Mesenchymal stem cell (in vitro differentiated cells and primary cell): Measurements from ENCODE around the gene RHBDF2.
"Not testable (repeated sequence)": the region's sequence is repeated elsewhere in the genome, so short reads cannot be mapped to it uniquely, and the experiment has no call there.

Experiments used
- DNase-seq: peaks from one replicate; pipeline ENCODE4 v3.0.0-alpha.2; 2013
- H2AFZ ChIP-seq: one replicate; pipeline ENCODE4 v1.6.1; 2013; ENCODE audit warnings: low read depth, mild to moderate bottlenecking, control low read depth, inconsistent platforms, low read length, moderate library complexity
- H2AK5ac ChIP-seq: 2 replicates; pipeline ENCODE4 v1.6.1; 2013; ENCODE audit warnings: low read length, moderate library complexity, mild to moderate bottlenecking, inconsistent platforms; ENCODE audit not compliant: severe bottlenecking
- H2BK120ac ChIP-seq: one replicate; pipeline ENCODE4 v1.6.1; 2013; ENCODE audit warnings: low read depth, mild to moderate bottlenecking, inconsistent platforms, low read length, moderate library complexity
- H2BK12ac ChIP-seq, 2 experiments: one replicate each; pipeline ENCODE4 v1.6.1; 2013; ENCODE audit warnings: inconsistent platforms in 2 of 2, low read length in 2 of 2, mild to moderate bottlenecking in 2 of 2, moderate library complexity in 2 of 2, control low read depth in 1 of 2
- H2BK15ac ChIP-seq: one replicate; pipeline ENCODE4 v1.6.1; 2013; ENCODE audit warnings: mild to moderate bottlenecking, low read depth, inconsistent platforms; ENCODE audit not compliant: poor library complexity, severe bottlenecking
- H2BK5ac ChIP-seq: 2 replicates; pipeline ENCODE4 v1.6.1; 2013; ENCODE audit warnings: low read depth, mild to moderate bottlenecking, low read length, control low read depth, inconsistent platforms; ENCODE audit not compliant: poor library complexity, severe bottlenecking
- H3K14ac ChIP-seq, 2 experiments: one replicate each; pipeline ENCODE4 v1.6.1; 2013; ENCODE audit warnings: inconsistent platforms in 2 of 2, low read length in 2 of 2, control low read depth in 1 of 2, mild to moderate bottlenecking in 1 of 2, moderate library complexity in 1 of 2
- H3K18ac ChIP-seq, 2 experiments: one replicate each; pipeline ENCODE4 v1.6.1; 2013; ENCODE audit warnings: inconsistent platforms in 2 of 2, low read length in 2 of 2, control low read depth in 1 of 2, low read depth in 1 of 2, mild to moderate bottlenecking in 1 of 2
- H3K23ac ChIP-seq, 2 experiments: one replicate each; pipeline ENCODE4 v1.6.1; 2013; ENCODE audit warnings: inconsistent platforms in 2 of 2, low read length in 2 of 2, mild to moderate bottlenecking in 2 of 2, moderate library complexity in 2 of 2, control low read depth in 1 of 2
- H3K27ac ChIP-seq: 2 replicates; pipeline ENCODE4 v1.5.1; 2013; ENCODE audit warnings: mild to moderate bottlenecking, moderate library complexity, low read length, control low read depth, inconsistent platforms; ENCODE audit not compliant: poor library complexity, severe bottlenecking
- H3K27me3 ChIP-seq, 2 experiments: 2 replicates each; pipeline versions ENCODE4 v1.6.1 to v1.7.0; 2013; ENCODE audit warnings: low read length in 2 of 2, mild to moderate bottlenecking in 2 of 2, moderate library complexity in 2 of 2, control low read depth in 1 of 2, inconsistent platforms in 1 of 2; ENCODE audit not compliant: control insufficient read depth in 1 of 2, insufficient read depth in 1 of 2
- H3K36me3 ChIP-seq, 2 experiments: 2 replicates each; pipeline versions ENCODE4 v1.6.1 to v1.7.0; 2013; ENCODE audit warnings: low read length in 2 of 2, control low read depth in 1 of 2, inconsistent platforms in 1 of 2, low read depth in 1 of 2, mild to moderate bottlenecking in 1 of 2; ENCODE audit not compliant: insufficient read depth in 2 of 2, control insufficient read depth in 1 of 2
- H3K4ac ChIP-seq, 2 experiments: one replicate each; pipeline ENCODE4 v1.6.1; 2013; ENCODE audit warnings: inconsistent platforms in 2 of 2, low read length in 2 of 2, mild to moderate bottlenecking in 2 of 2, moderate library complexity in 2 of 2, control low read depth in 1 of 2, low read depth in 1 of 2
- H3K4me1 ChIP-seq: 2 replicates; pipeline ENCODE4 v1.6.1; 2013; ENCODE audit warnings: low read depth, low read length, control low read depth; ENCODE audit not compliant: control insufficient read depth, insufficient read depth
- H3K4me2 ChIP-seq: 2 replicates; pipeline ENCODE4 v1.6.1; 2013; ENCODE audit warnings: low read length, mild to moderate bottlenecking, inconsistent platforms; ENCODE audit not compliant: poor library complexity, severe bottlenecking
- H3K4me3 ChIP-seq, 2 experiments: 2 replicates each; pipeline versions ENCODE4 v1.5.1 to v1.7.0; 2013; ENCODE audit warnings: low read length in 2 of 2, mild to moderate bottlenecking in 2 of 2, control low read depth in 1 of 2, low read depth in 1 of 2; ENCODE audit not compliant: insufficient read depth in 1 of 2
- H3K79me1 ChIP-seq: replicated peaks from 2 replicates; pipeline ENCODE4 v1.6.1; 2013; ENCODE audit warnings: mild to moderate bottlenecking, control low read depth, low read length, inconsistent platforms; ENCODE audit not compliant: poor library complexity, severe bottlenecking
- H3K9ac ChIP-seq: 2 replicates; pipeline ENCODE4 v1.7.0; 2013; ENCODE audit warnings: mild to moderate bottlenecking, low read length, moderate library complexity
- H3K9me3 ChIP-seq: 2 replicates; pipeline ENCODE4 v1.7.0; 2013; ENCODE audit warnings: mild to moderate bottlenecking, low read length; ENCODE audit not compliant: control insufficient read depth
- H4K8ac ChIP-seq: one replicate; pipeline ENCODE4 v1.6.1; 2013; ENCODE audit warnings: inconsistent platforms, mild to moderate bottlenecking, low read length, moderate library complexity
- H4K91ac ChIP-seq: one replicate; pipeline ENCODE4 v1.6.1; 2013; ENCODE audit warnings: mild to moderate bottlenecking, low read length, inconsistent platforms
- WGBS: methylation state at CpG from one replicate; pipeline ENCODE4 v1.1.7; 2013; ENCODE audit warnings: mixed read lengths; 5-methylcytosine and 5-hydroxymethylcytosine counted together

The RHBDF2 gene

GRCh38 chr17:76528156-76528527, 26.9 kb upstream of the RHBDF2 start:
- H3K4ac ChIP-seq = peak overlapping the region; percentile 99
- no peak overlapping the region for H3K27ac ChIP-seq
- peak overlapping the region in 1 of 2 experiments; percentile 73 for H3K14ac ChIP-seq
- H2BK15ac ChIP-seq = peak overlapping the region; percentile 99
- peaks cover 52% of the 10 kb centered on the region for H3K4me1 ChIP-seq
- no peaks in the 10 kb centered on the region for H3K79me1 ChIP-seq
- 62% methylated on average over 15 of the region's 15 CpGs for WGBS
- peak overlapping the region in 1 of 2 experiments; percentile 24 for H3K4me3 ChIP-seq
- DNase-seq = no peak
- H4K91ac ChIP-seq = peak overlapping the region; percentile 97
- no peak overlapping the region for H3K4me2 ChIP-seq
- peak overlapping the region in 1 of 2 experiments; percentile 9 for H3K23ac ChIP-seq
- H3K27me3 ChIP-seq = no peaks in the 10 kb centered on the region
- H3K36me3 ChIP-seq = peaks cover 4 to 8% of the 10 kb centered on the region in 2 experiments
- H2BK120ac ChIP-seq = peak overlapping the region; percentile 93
- peak overlapping the region; percentile 94 to 100 for H2BK12ac ChIP-seq
- H3K9ac ChIP-seq = peak overlapping the region; percentile 88
- H2AK5ac ChIP-seq = peak overlapping the region; percentile 31
- peak overlapping the region; percentile 98 for H4K8ac ChIP-seq
- no peaks in the 10 kb centered on the region for H3K9me3 ChIP-seq
- H2BK5ac ChIP-seq = no peak overlapping the region
- peak overlapping the region; percentile 92 to 96 for H3K18ac ChIP-seq
- no peak overlapping the region for H2AFZ ChIP-seq

GRCh38 chr17:76527430-76528111, 26.3 kb upstream of the RHBDF2 start:
- 13% methylated on average over 17 of the region's 26 CpGs for WGBS
- peak overlapping the region; percentile 52 to 88 for H3K4ac ChIP-seq

GRCh38 chr17:76527016-76527415, 25.8 kb upstream of the RHBDF2 start:
- Histone ChIP-seq H3K9ac (peak overlapping the region; percentile 57), H2BK120ac (peak overlapping the region; percentile 71), H4K91ac (peak overlapping the region; percentile 92), H3K4me1 (peaks cover 57% of the 10 kb centered on the region), H3K4ac (peak overlapping the region in 1 of 2 experiments; percentile 52), H3K4me3 (peak overlapping the region in 1 of 2 experiments; percentile 24), H2BK15ac (peak overlapping the region; percentile 85), H2BK12ac (peak overlapping the region; percentile 22 to 81), H4K8ac (peak overlapping the region; percentile 80), H3K18ac (peak overlapping the region; percentile 90 to 91)
- DNase-seq, H3K9me3 ChIP-seq, H3K14ac ChIP-seq, H3K4me2 ChIP-seq, H2BK5ac ChIP-seq, H2AFZ ChIP-seq, H3K27ac ChIP-seq, H3K36me3 ChIP-seq, H2AK5ac ChIP-seq, H3K27me3 ChIP-seq, H3K23ac ChIP-seq, H3K79me1 ChIP-seq: not testable (repeated sequence)
- 79% methylated on average over 9 of the region's 9 CpGs for WGBS

More at GRCh38 chr17:76527430-76528111, 26.3 kb upstream of the RHBDF2 start:
- peak; percentile 94 for DNase-seq
- H4K8ac ChIP-seq = peak overlapping the region; percentile 80
- peak overlapping the region in 1 of 2 experiments; percentile 37 for H3K14ac ChIP-seq
- peak overlapping the region; percentile 92 for H4K91ac ChIP-seq
- H3K79me1 ChIP-seq = no peaks in the 10 kb centered on the region
- peaks cover 57% of the 10 kb centered on the region for H3K4me1 ChIP-seq
- peak overlapping the region; percentile 22 to 87 for H2BK12ac ChIP-seq
- peak overlapping the region; percentile 71 for H2BK120ac ChIP-seq
- H3K18ac ChIP-seq = peak overlapping the region; percentile 90 to 91
- H3K4me3 ChIP-seq = peak overlapping the region in 1 of 2 experiments; percentile 24
- peak overlapping the region; percentile 57 for H3K9ac ChIP-seq
- no peak overlapping the region for H2AFZ ChIP-seq
- peak overlapping the region; percentile 85 for H2BK15ac ChIP-seq
- H3K23ac ChIP-seq = no peak overlapping the region
- H3K36me3 ChIP-seq = peaks cover 4% of the 10 kb centered on the region in 2 experiments
- H2AK5ac ChIP-seq = no peak overlapping the region
- no peaks in the 10 kb centered on the region for H3K9me3 ChIP-seq
- H2BK5ac ChIP-seq = no peak overlapping the region
- no peaks in the 10 kb centered on the region for H3K27me3 ChIP-seq
- H3K27ac ChIP-seq = no peak overlapping the region
- peak overlapping the region; percentile 37 for H3K4me2 ChIP-seq

GRCh38 chr17:76525513-76525833, 24.2 kb upstream of the RHBDF2 start:
- H2AK5ac ChIP-seq, H2BK5ac ChIP-seq, H2AFZ ChIP-seq, H2BK15ac ChIP-seq, H3K27ac ChIP-seq, H3K4me3 ChIP-seq, DNase-seq, H3K27me3 ChIP-seq, H3K9ac ChIP-seq, H3K4me2 ChIP-seq, H3K79me1 ChIP-seq, H3K36me3 ChIP-seq, H3K9me3 ChIP-seq: not testable (repeated sequence)
- Histone ChIP-seq H4K91ac (peak overlapping the region; percentile 99), H3K14ac (peak overlapping the region in 1 of 2 experiments; percentile 95), H3K4me1 (peaks cover 50% of the 10 kb centered on the region), H2BK120ac (peak overlapping the region; percentile 89), H4K8ac (peak overlapping the region; percentile 99), H2BK12ac (peak overlapping the region; percentile 98 to 100), H3K23ac (peak overlapping the region in 1 of 2 experiments; percentile 56), H3K18ac (peak overlapping the region; percentile 98 to 99), H3K4ac (peak overlapping the region; percentile 96 to 99)
- 82% methylated on average over 7 of the region's 8 CpGs for whole genome bisulfite sequencing
